Neural progenitor cell (in vitro differentiated cells): ENCODE results near the gene FER. TPM values are rescaled to one million over a fixed set of nuclear protein-coding genes. Genes with fewer than 3 reads are reported as not detected.
"Not testable (repeated sequence)": the region's sequence is repeated elsewhere in the genome, so short reads cannot be mapped to it uniquely, and the experiment has no call there.

Source experiments
- DNase-seq: peaks from one replicate; pipeline ENCODE4 v3.0.0-alpha.2; 2016; ENCODE audit warnings: low spot score
- H2AFZ ChIP-seq: fragments of 200-600 bp; sonication (generic); replicated peaks from 2 replicates; pipeline ENCODE4 v1.6.1; 2016; ENCODE audit warnings: antibody characterized with exemption
- H3F3A ChIP-seq: fragments of 200-600 bp; sonication (generic); 2 replicates; pipeline ENCODE4 v1.6.1; 2016; ENCODE audit warnings: antibody characterized with exemption, low read depth
- H3K27ac ChIP-seq: fragments of 200-600 bp; sonication (generic); 2 replicates; pipeline ENCODE4 v1.5.1; 2016; ENCODE audit warnings: mild to moderate bottlenecking
- H3K27me3 ChIP-seq: fragments of 200-600 bp; sonication (generic); 2 replicates; pipeline ENCODE4 v1.6.1; 2016; ENCODE audit warnings: mild to moderate bottlenecking, moderate library complexity
- H3K36me3 ChIP-seq: fragments of 200-600 bp; sonication (generic); 2 replicates; pipeline ENCODE4 v1.5.1; 2016
- H3K4me1 ChIP-seq: fragments of 200-600 bp; sonication (generic); 2 replicates; pipeline ENCODE4 v1.6.1; 2016; ENCODE audit warnings: mixed run types
- H3K4me2 ChIP-seq: fragments of 200-600 bp; sonication (generic); 2 replicates; pipeline ENCODE4 v1.6.1; 2016
- H3K4me3 ChIP-seq: fragments of 200-600 bp; sonication (generic); 2 replicates; pipeline ENCODE4 v1.5.1; 2016
- H3K79me2 ChIP-seq: fragments of 200-600 bp; sonication (generic); 2 replicates; pipeline ENCODE4 v1.6.1; 2016; ENCODE audit warnings: low read depth
- H3K9ac ChIP-seq: fragments of 200-600 bp; sonication (generic); 2 replicates; pipeline ENCODE4 v1.6.1; 2016
- H3K9me3 ChIP-seq: fragments of 200-600 bp; sonication (generic); 2 replicates; pipeline ENCODE4 v1.5.1; 2016; ENCODE audit warnings: low read depth
- H4K20me1 ChIP-seq: fragments of 200-600 bp; sonication (generic); 2 replicates; pipeline ENCODE4 v1.6.1; 2016; ENCODE audit warnings: low read depth
- H3K27ac Mint-ChIP-seq: 3 replicates; pipeline ENCODE4 v1.8.0; 2021; ENCODE audit warnings: mixed read lengths
- H3K27me3 Mint-ChIP-seq: 2 replicates; pipeline ENCODE4 v1.8.0; 2022; ENCODE audit warnings: low read depth, mild to moderate bottlenecking, inconsistent platforms, moderate library complexity, mixed read lengths; ENCODE audit not compliant: insufficient read depth
- H3K36me3 Mint-ChIP-seq: 3 replicates; pipeline ENCODE4 v1.8.0; 2021; ENCODE audit warnings: mixed read lengths
- H3K4me1 Mint-ChIP-seq: 3 replicates; pipeline ENCODE4 v1.8.0; 2021; ENCODE audit warnings: mixed read lengths
- H3K4me3 Mint-ChIP-seq: 3 replicates; pipeline ENCODE4 v1.8.0; 2021; ENCODE audit warnings: mild to moderate bottlenecking, moderate library complexity, mixed read lengths
- H3K9me3 Mint-ChIP-seq: 3 replicates; pipeline ENCODE4 v1.8.0; 2020; ENCODE audit warnings: mixed read lengths
- CTCF ChIP-seq: fragments of 200-600 bp; sonication (generic); IDR thresholded peaks from 2 replicates; pipeline ENCODE4 v1.5.1; 2017; ENCODE audit warnings: antibody characterized with exemption, mild to moderate bottlenecking
- EZH2 ChIP-seq: fragments of 200-600 bp; sonication (generic); IDR thresholded peaks from 2 replicates; pipeline ENCODE4 v1.6.1; 2017; ENCODE audit warnings: antibody characterized with exemption, mild to moderate bottlenecking, moderate library complexity
- EZH2phosphoT487 ChIP-seq: fragments of 200-600 bp; sonication (generic); IDR thresholded peaks from 2 replicates; pipeline ENCODE4 v1.6.1; 2017; ENCODE audit warnings: antibody characterized with exemption
- total RNA-seq: library from RNA; depleted of rRNA; stranded (reverse); fragments of >200 nt; gene quantifications from 2 replicates; pipeline ENCODE4 v1.2.3, GENCODE V29; 2015; ENCODE audit warnings: low replicate concordance

Gene FER
- total RNA-seq, 1 donor from 2014 or later: 25.0 TPM

- H3K4me3 ChIP-seq: no peak overlapping the region
- no peak overlapping the region for H3K9ac ChIP-seq
- Mint-ChIP-seq H3K36me3 (peaks cover 29% of the 10 kb centered on the region), H3K4me3 (no peak overlapping the region), H3K9me3 (peaks cover 9% of the 10 kb centered on the region), H3K4me1 (peaks cover 2% of the 10 kb centered on the region), H3K27ac (no peak overlapping the region), H3K27me3 (no peaks in the 10 kb centered on the region)
- DNase-seq: no peak
- no peaks in the 10 kb centered on the region for H3K4me1 ChIP-seq
- H3K79me2 ChIP-seq: peaks cover 3% of the 10 kb centered on the region
- no peaks in the 10 kb centered on the region for H4K20me1 ChIP-seq
- H3K9me3 ChIP-seq: no peaks in the 10 kb centered on the region
- TF ChIP-seq EZH2phosphoT487 (no peak), EZH2 (no peak), CTCF (no peak)
- no peaks in the 10 kb centered on the region for H3F3A ChIP-seq
- H3K4me2 ChIP-seq: no peak overlapping the region
- H3K27ac ChIP-seq: no peak overlapping the region
- no peaks in the 10 kb centered on the region for H3K36me3 ChIP-seq
- H2AFZ ChIP-seq: no peak overlapping the region
- H3K27me3 ChIP-seq: no peaks in the 10 kb centered on the region
Observed at GRCh38 chr5:108788142-108788541, 40.4 kb downstream of the FER start.

GRCh38 chr5:108793207-108793606, 45.5 kb downstream of the FER start:
- Histone ChIP-seq H3F3A (no peaks in the 10 kb centered on the region), H3K9ac (no peak overlapping the region), H3K4me2 (no peak overlapping the region), H3K36me3 (no peaks in the 10 kb centered on the region), H3K27me3 (no peaks in the 10 kb centered on the region), H3K27ac (no peak overlapping the region), H3K4me1 (no peaks in the 10 kb centered on the region), H2AFZ (no peak overlapping the region), H3K4me3 (no peak overlapping the region), H3K9me3 (no peaks in the 10 kb centered on the region), H4K20me1 (no peaks in the 10 kb centered on the region), H3K79me2 (peaks cover 5% of the 10 kb centered on the region)
- Mint-ChIP-seq H3K4me3 (no peak overlapping the region), H3K9me3 (peaks cover 16% of the 10 kb centered on the region), H3K36me3 (peaks cover 23% of the 10 kb centered on the region), H3K27ac (no peak overlapping the region), H3K27me3 (no peaks in the 10 kb centered on the region), H3K4me1 (peaks cover 2% of the 10 kb centered on the region)
- no peak for DNase-seq
- TF ChIP-seq CTCF (no peak), EZH2phosphoT487 (no peak), EZH2 (no peak)

- not testable (repeated sequence) for DNase-seq, H3K27ac Mint-ChIP-seq, H3K4me3 Mint-ChIP-seq, H3K27me3 ChIP-seq, H3K4me3 ChIP-seq, H3K79me2 ChIP-seq, H2AFZ ChIP-seq, H3K4me2 ChIP-seq, H3F3A ChIP-seq, H3K27me3 Mint-ChIP-seq, H3K9ac ChIP-seq, H3K4me1 ChIP-seq, H3K27ac ChIP-seq, H3K36me3 ChIP-seq, H3K4me1 Mint-ChIP-seq, H3K9me3 ChIP-seq, H4K20me1 ChIP-seq
- Mint-ChIP-seq H3K36me3 (peaks cover 23% of the 10 kb centered on the region), H3K9me3 (peaks cover 16% of the 10 kb centered on the region)
Observed at GRCh38 chr5:108794349-108794748, 46.7 kb downstream of the FER start.

- H3K9ac ChIP-seq: no peak overlapping the region
- TF ChIP-seq EZH2phosphoT487 (no peak), EZH2 (no peak), CTCF (no peak)
- Mint-ChIP-seq H3K4me3 (no peak overlapping the region), H3K27me3 (no peaks in the 10 kb centered on the region), H3K9me3 (peaks cover 20% of the 10 kb centered on the region), H3K4me1 (no peaks in the 10 kb centered on the region), H3K36me3 (peaks cover 36% of the 10 kb centered on the region), H3K27ac (no peak overlapping the region)
- no peaks in the 10 kb centered on the region for H3K27me3 ChIP-seq
- peaks cover 5% of the 10 kb centered on the region for H3K79me2 ChIP-seq
- no peaks in the 10 kb centered on the region for H4K20me1 ChIP-seq
- H3F3A ChIP-seq: no peaks in the 10 kb centered on the region
- H2AFZ ChIP-seq: no peak overlapping the region
- DNase-seq: no peak
- H3K4me1 ChIP-seq: no peaks in the 10 kb centered on the region
- H3K27ac ChIP-seq: no peak overlapping the region
- no peak overlapping the region for H3K4me2 ChIP-seq
- H3K36me3 ChIP-seq: no peaks in the 10 kb centered on the region
- H3K9me3 ChIP-seq: no peaks in the 10 kb centered on the region
- H3K4me3 ChIP-seq: no peak overlapping the region
Observed at GRCh38 chr5:108797396-108797795, 49.7 kb downstream of the FER start.
